K562 (cell line): ENCODE measurements around the gene OR10H3. TPM values are rescaled to one million over a fixed set of nuclear protein-coding genes. Genes with fewer than 3 reads are reported as not detected.

Experiments
- AFF1 ChIP-seq, 2 experiments: fragments of 450-650 bp; IDR thresholded peaks; 2 replicates each; pipeline ENCODE4 v1.6.1; 2018; ENCODE audit warnings: mild to moderate bottlenecking in 2 of 2, low read depth in 1 of 2; ENCODE audit not compliant: partially characterized antibody in 2 of 2
- CHAMP1 ChIP-seq: fragments of 450-650 bp; IDR thresholded peaks from 2 replicates; pipeline ENCODE4 v1.6.1; 2016; ENCODE audit warnings: mild to moderate bottlenecking
- MIER1 ChIP-seq: fragments of 450-650 bp; IDR thresholded peaks from 2 replicates; pipeline ENCODE4 v1.6.1; 2016; ENCODE audit warnings: antibody characterized with exemption, mild to moderate bottlenecking, low read depth
- RCOR1 ChIP-seq, 2 experiments: IDR thresholded peaks; 2 replicates each; pipeline ENCODE4 v1.6.1; 2012; ENCODE audit warnings: low read depth in 2 of 2, low read length in 2 of 2, borderline replicate concordance in 1 of 2, improper control_type of control experiment in 1 of 2
- REST ChIP-seq, 2 experiments: fragments of 450-650 bp; formaldehyde crosslinking in 1 of 2; IDR thresholded peaks; 2 replicates each; pipeline versions ENCODE4 v1.4.0 to v1.6.1; 2014 to 2020; ENCODE audit warnings: mild to moderate bottlenecking in 2 of 2, borderline replicate concordance in 1 of 2, low read depth in 1 of 2
- ZNF511 ChIP-seq: sonication (generic); formaldehyde crosslinking; IDR thresholded peaks from 2 replicates; pipeline ENCODE4 v1.8.0; 2022; ENCODE audit warnings: mild to moderate bottlenecking, missing genetic modification reagents
- polyA plus RNA-seq, 8 experiments: library from polyadenylated mRNA; depleted of rRNA in 4 of 8; stranded (reverse) in 5 of 8; unstranded in 3 of 8; fragments of >200 nt; fragmentation: Nextera tagmentation in 2 of 8; fragmentation: Illumina TruSeq in 1 of 8; extraction: Ambion mirVana in 2 of 8; extraction: Trizol in 1 of 8; gene quantifications; 2 replicates each; pipeline versions ENCODE4 v1.2.1 to v1.2.3, GENCODE V29; 2011 to 2014; ENCODE audit warnings: inconsistent platforms in 1 of 8, missing spikeins in 1 of 8
- total RNA-seq, 7 experiments: library from RNA; depleted of rRNA in 6 of 7; stranded (reverse); fragments of >200 nt in 6 of 7; fragmentation: Illumina TruSeq in 2 of 7; extraction: Trizol in 2 of 7; gene quantifications; 2 replicates each; pipeline versions ENCODE4 v1.2.1 to v1.2.3, GENCODE V29; 2011 to 2021; ENCODE audit warnings: low replicate concordance in 1 of 7

The OR10H3 gene
- total and polyA plus RNA-seq, 9 of the 15 experiments (the other 6 are each of a cell fraction or from before 2014, with no cell fraction given) = not detected

GRCh38 chr19:15769586-15769985 lies 31.8 kb downstream of the OR10H3 start (continued):
- TF ChIP-seq CHAMP1 (0 out of 2 replicates have a peak, but pooled peaks have one; percentile 52), REST (IDR thresholded peaks at IDR 0.05; ENCODE audit: borderline replicate concordance) (peak; percentile 98), REST (CRISPR knock-in tag; IDR thresholded peaks at IDR 0.05; ENCODE audit: low read depth) (peak; percentile 93), AFF1 (IDR thresholded peaks at IDR 0.05; ENCODE audit: low read depth in 1 of 2, partially characterized antibody in 2 of 2) (peak in 1 of 2 experiments; percentile 82), MIER1 (peak; percentile 93), ZNF511 (CRISPR knock-in tag) (0 out of 2 replicates have a peak, but pooled peaks have one; percentile 33), RCOR1 (IDR thresholded peaks at IDR 0.05; ENCODE audit: borderline replicate concordance in 1 of 2, low read depth in 2 of 2, low read length in 2 of 2) (peak in 1 of 2 experiments; percentile 39; a peak in 1 of 4 replicates)
- TF ChIP-seq, all 486 proteins: peak for 9
